Mesenchymal stem cell (in vitro differentiated cells and primary cell): Measurements from ENCODE around the gene EPHX1.
"Not testable (repeated sequence)": the region's sequence is repeated elsewhere in the genome, so short reads cannot be mapped to it uniquely, and the experiment has no call there.

Experiments used
- DNase-seq: peaks from one replicate; pipeline ENCODE4 v3.0.0-alpha.2; 2013
- H2AFZ ChIP-seq: one replicate; pipeline ENCODE4 v1.6.1; 2013; ENCODE audit warnings: low read depth, mild to moderate bottlenecking, control low read depth, inconsistent platforms, low read length, moderate library complexity
- H2AK5ac ChIP-seq: 2 replicates; pipeline ENCODE4 v1.6.1; 2013; ENCODE audit warnings: low read length, moderate library complexity, mild to moderate bottlenecking, inconsistent platforms; ENCODE audit not compliant: severe bottlenecking
- H2BK120ac ChIP-seq: one replicate; pipeline ENCODE4 v1.6.1; 2013; ENCODE audit warnings: low read depth, mild to moderate bottlenecking, inconsistent platforms, low read length, moderate library complexity
- H2BK12ac ChIP-seq, 2 experiments: one replicate each; pipeline ENCODE4 v1.6.1; 2013; ENCODE audit warnings: inconsistent platforms in 2 of 2, low read length in 2 of 2, mild to moderate bottlenecking in 2 of 2, moderate library complexity in 2 of 2, control low read depth in 1 of 2
- H2BK15ac ChIP-seq: one replicate; pipeline ENCODE4 v1.6.1; 2013; ENCODE audit warnings: mild to moderate bottlenecking, low read depth, inconsistent platforms; ENCODE audit not compliant: poor library complexity, severe bottlenecking
- H2BK5ac ChIP-seq: 2 replicates; pipeline ENCODE4 v1.6.1; 2013; ENCODE audit warnings: low read depth, mild to moderate bottlenecking, low read length, control low read depth, inconsistent platforms; ENCODE audit not compliant: poor library complexity, severe bottlenecking
- H3K14ac ChIP-seq, 2 experiments: one replicate each; pipeline ENCODE4 v1.6.1; 2013; ENCODE audit warnings: inconsistent platforms in 2 of 2, low read length in 2 of 2, control low read depth in 1 of 2, mild to moderate bottlenecking in 1 of 2, moderate library complexity in 1 of 2
- H3K18ac ChIP-seq, 2 experiments: one replicate each; pipeline ENCODE4 v1.6.1; 2013; ENCODE audit warnings: inconsistent platforms in 2 of 2, low read length in 2 of 2, control low read depth in 1 of 2, low read depth in 1 of 2, mild to moderate bottlenecking in 1 of 2
- H3K23ac ChIP-seq, 2 experiments: one replicate each; pipeline ENCODE4 v1.6.1; 2013; ENCODE audit warnings: inconsistent platforms in 2 of 2, low read length in 2 of 2, mild to moderate bottlenecking in 2 of 2, moderate library complexity in 2 of 2, control low read depth in 1 of 2
- H3K27ac ChIP-seq: 2 replicates; pipeline ENCODE4 v1.5.1; 2013; ENCODE audit warnings: mild to moderate bottlenecking, moderate library complexity, low read length, control low read depth, inconsistent platforms; ENCODE audit not compliant: poor library complexity, severe bottlenecking
- H3K27me3 ChIP-seq, 2 experiments: 2 replicates each; pipeline versions ENCODE4 v1.6.1 to v1.7.0; 2013; ENCODE audit warnings: low read length in 2 of 2, mild to moderate bottlenecking in 2 of 2, moderate library complexity in 2 of 2, control low read depth in 1 of 2, inconsistent platforms in 1 of 2; ENCODE audit not compliant: control insufficient read depth in 1 of 2, insufficient read depth in 1 of 2
- H3K36me3 ChIP-seq, 2 experiments: 2 replicates each; pipeline versions ENCODE4 v1.6.1 to v1.7.0; 2013; ENCODE audit warnings: low read length in 2 of 2, control low read depth in 1 of 2, inconsistent platforms in 1 of 2, low read depth in 1 of 2, mild to moderate bottlenecking in 1 of 2; ENCODE audit not compliant: insufficient read depth in 2 of 2, control insufficient read depth in 1 of 2
- H3K4ac ChIP-seq, 2 experiments: one replicate each; pipeline ENCODE4 v1.6.1; 2013; ENCODE audit warnings: inconsistent platforms in 2 of 2, low read length in 2 of 2, mild to moderate bottlenecking in 2 of 2, moderate library complexity in 2 of 2, control low read depth in 1 of 2, low read depth in 1 of 2
- H3K4me1 ChIP-seq: 2 replicates; pipeline ENCODE4 v1.6.1; 2013; ENCODE audit warnings: low read depth, low read length, control low read depth; ENCODE audit not compliant: control insufficient read depth, insufficient read depth
- H3K4me2 ChIP-seq: 2 replicates; pipeline ENCODE4 v1.6.1; 2013; ENCODE audit warnings: low read length, mild to moderate bottlenecking, inconsistent platforms; ENCODE audit not compliant: poor library complexity, severe bottlenecking
- H3K4me3 ChIP-seq, 2 experiments: 2 replicates each; pipeline versions ENCODE4 v1.5.1 to v1.7.0; 2013; ENCODE audit warnings: low read length in 2 of 2, mild to moderate bottlenecking in 2 of 2, control low read depth in 1 of 2, low read depth in 1 of 2; ENCODE audit not compliant: insufficient read depth in 1 of 2
- H3K79me1 ChIP-seq: replicated peaks from 2 replicates; pipeline ENCODE4 v1.6.1; 2013; ENCODE audit warnings: mild to moderate bottlenecking, control low read depth, low read length, inconsistent platforms; ENCODE audit not compliant: poor library complexity, severe bottlenecking
- H3K9ac ChIP-seq: 2 replicates; pipeline ENCODE4 v1.7.0; 2013; ENCODE audit warnings: mild to moderate bottlenecking, low read length, moderate library complexity
- H3K9me3 ChIP-seq: 2 replicates; pipeline ENCODE4 v1.7.0; 2013; ENCODE audit warnings: mild to moderate bottlenecking, low read length; ENCODE audit not compliant: control insufficient read depth
- H4K8ac ChIP-seq: one replicate; pipeline ENCODE4 v1.6.1; 2013; ENCODE audit warnings: inconsistent platforms, mild to moderate bottlenecking, low read length, moderate library complexity
- H4K91ac ChIP-seq: one replicate; pipeline ENCODE4 v1.6.1; 2013; ENCODE audit warnings: mild to moderate bottlenecking, low read length, inconsistent platforms
- WGBS: methylation state at CpG from one replicate; pipeline ENCODE4 v1.1.7; 2013; ENCODE audit warnings: mixed read lengths; 5-methylcytosine and 5-hydroxymethylcytosine counted together

Gene EPHX1

DNA sequence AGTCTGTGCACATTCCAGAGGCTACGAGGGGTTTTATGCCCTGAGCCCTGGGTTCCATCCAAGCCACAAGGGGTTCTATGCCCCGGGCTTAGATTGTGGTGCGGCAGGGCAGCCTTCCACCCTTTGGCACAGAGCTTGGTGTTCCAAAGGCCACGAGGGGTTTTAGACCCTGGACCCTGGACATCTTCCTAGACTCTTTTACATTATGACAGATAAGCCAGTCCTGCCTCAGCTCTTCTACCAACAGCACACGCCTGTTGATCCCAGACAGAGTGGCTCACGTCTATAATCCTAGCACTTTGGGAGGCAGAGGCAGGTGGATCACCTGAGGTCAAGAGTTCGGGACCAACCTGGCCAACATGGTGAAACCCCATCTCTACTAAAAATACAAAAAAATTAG, 8.8 kb upstream of the EPHX1 start:
- H3K4me2 ChIP-seq, H3K4ac ChIP-seq, H2AFZ ChIP-seq, H3K27me3 ChIP-seq, H2BK15ac ChIP-seq, H3K23ac ChIP-seq, H2AK5ac ChIP-seq, H3K79me1 ChIP-seq, H4K8ac ChIP-seq, H3K27ac ChIP-seq, H3K4me1 ChIP-seq, H3K18ac ChIP-seq, H3K9me3 ChIP-seq, H3K9ac ChIP-seq, H3K4me3 ChIP-seq, H2BK120ac ChIP-seq, H2BK5ac ChIP-seq, DNase-seq, H4K91ac ChIP-seq, H2BK12ac ChIP-seq, H3K14ac ChIP-seq: not testable (repeated sequence)
- 94% methylated on average over 7 of the region's 7 CpGs for WGBS
- peaks cover 0 to 13% of the 10 kb centered on the region in 2 experiments for H3K36me3 ChIP-seq

DNA sequence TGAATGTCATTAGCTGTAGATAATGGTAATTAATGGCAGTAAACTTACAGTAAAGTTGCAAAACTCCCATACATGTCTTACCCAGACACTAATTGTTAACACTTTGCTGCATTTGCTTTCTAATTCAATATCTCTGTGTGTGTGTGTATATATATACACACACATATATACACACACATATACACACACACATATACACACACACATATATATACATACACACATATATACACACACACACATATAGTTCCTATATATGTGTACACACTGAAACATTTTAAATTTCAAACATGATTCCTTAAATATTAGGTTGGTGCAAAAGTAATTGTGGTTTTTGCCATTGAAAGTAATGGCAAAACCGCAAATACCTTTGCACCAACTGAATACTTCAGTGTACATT, 3.7 kb upstream of the EPHX1 start:
- Histone ChIP-seq H3K23ac (no peak overlapping the region), H2BK15ac (no peak overlapping the region), H3K27ac (no peak overlapping the region), H2AFZ (no peak overlapping the region), H3K27me3 (no peaks in the 10 kb centered on the region), H3K9ac (no peak overlapping the region), H3K4ac (no peak overlapping the region), H3K4me1 (peaks cover 6% of the 10 kb centered on the region), H3K79me1 (peaks cover 3% of the 10 kb centered on the region), H3K4me2 (no peak overlapping the region), H2BK5ac (no peak overlapping the region), H3K14ac (no peak overlapping the region), H4K8ac (no peak overlapping the region), H3K18ac (no peak overlapping the region), H3K4me3 (no peak overlapping the region), H4K91ac (no peak overlapping the region), H3K9me3 (no peaks in the 10 kb centered on the region), H2BK12ac (no peak overlapping the region), H2BK120ac (no peak overlapping the region), H2AK5ac (no peak overlapping the region), H3K36me3 (peaks cover 0 to 5% of the 10 kb centered on the region in 2 experiments)
- DNase-seq = no peak
- no CpG with 5 or more reads among the region's 1 CpG for WGBS

DNA sequence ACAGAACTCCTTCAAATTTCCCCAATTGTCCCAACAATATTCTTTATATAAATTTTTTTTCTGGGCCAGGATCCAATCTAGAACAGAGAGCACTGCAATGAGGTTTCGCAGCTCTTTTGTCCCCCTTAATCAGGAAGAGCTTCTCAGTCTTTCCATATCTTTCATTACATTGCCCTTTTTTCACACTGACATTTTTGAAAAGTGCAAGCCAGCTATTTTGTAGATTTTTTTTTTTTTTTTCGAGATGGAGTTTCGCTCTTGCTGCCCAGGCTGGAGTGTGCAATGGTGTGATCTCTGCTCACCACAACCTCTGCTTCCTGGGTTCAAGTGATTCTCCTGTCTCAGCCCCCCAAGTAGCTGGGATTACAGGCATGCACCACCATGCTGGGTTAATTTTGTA, 3.2 kb upstream of the EPHX1 start:
- H3K4ac ChIP-seq, H3K14ac ChIP-seq, H3K4me1 ChIP-seq, H3K27ac ChIP-seq, H2AK5ac ChIP-seq, H3K9ac ChIP-seq, H3K23ac ChIP-seq, H3K4me2 ChIP-seq, H4K8ac ChIP-seq, H3K4me3 ChIP-seq, H3K18ac ChIP-seq, DNase-seq, H2BK12ac ChIP-seq, H3K36me3 ChIP-seq, H4K91ac ChIP-seq, H3K9me3 ChIP-seq, H2BK15ac ChIP-seq, H2BK5ac ChIP-seq, H3K27me3 ChIP-seq, H2AFZ ChIP-seq, H2BK120ac ChIP-seq, H3K79me1 ChIP-seq: not testable (repeated sequence)
- WGBS = 100% methylated on average over 1 of the region's 3 CpGs

DNA sequence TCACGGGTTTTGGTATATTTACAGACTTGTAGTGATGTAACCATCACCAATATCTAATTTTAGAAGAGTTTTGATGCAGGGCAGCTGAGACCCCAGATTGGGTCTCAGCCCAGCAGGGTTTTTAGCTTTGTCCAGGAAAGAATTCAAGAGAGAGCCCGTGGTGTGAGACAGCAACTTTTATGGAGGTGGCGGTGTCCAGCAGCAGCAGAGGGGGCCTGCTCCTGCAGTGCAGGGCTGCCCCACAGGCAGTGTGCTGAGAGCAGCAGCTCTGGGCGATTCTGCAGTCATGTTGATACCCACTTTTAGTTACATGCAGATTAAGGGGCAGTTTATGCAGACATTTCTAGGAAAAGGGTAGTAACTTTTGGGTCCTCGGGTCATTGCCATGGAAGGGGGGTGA, 1.8 kb upstream of the EPHX1 start:
- H3K27ac ChIP-seq = no peak overlapping the region
- DNase-seq = no peak
- H3K27me3 ChIP-seq = no peaks in the 10 kb centered on the region
- H2BK120ac ChIP-seq = no peak overlapping the region
- H3K18ac ChIP-seq = no peak overlapping the region
- peaks cover 8% of the 10 kb centered on the region for H3K79me1 ChIP-seq
- H3K23ac ChIP-seq = no peak overlapping the region
- no peak overlapping the region for H3K14ac ChIP-seq
- peaks cover 14% of the 10 kb centered on the region for H3K4me1 ChIP-seq
- H2AK5ac ChIP-seq = no peak overlapping the region
- H3K4me2 ChIP-seq = no peak overlapping the region
- H4K91ac ChIP-seq = no peak overlapping the region
- H3K4me3 ChIP-seq = no peak overlapping the region
- no peak overlapping the region for H2AFZ ChIP-seq
- H2BK12ac ChIP-seq = no peak overlapping the region
- H3K9me3 ChIP-seq = no peaks in the 10 kb centered on the region
- no peak overlapping the region for H3K4ac ChIP-seq
- H2BK15ac ChIP-seq = no peak overlapping the region
- WGBS = 80% methylated on average over 4 of the region's 5 CpGs
- H3K36me3 ChIP-seq = peaks cover 2 to 5% of the 10 kb centered on the region in 2 experiments
- H2BK5ac ChIP-seq = no peak overlapping the region
- no peak overlapping the region for H4K8ac ChIP-seq
- H3K9ac ChIP-seq = no peak overlapping the region
